ENCODE measurements around the gene DCUN1D4. TPM values are rescaled to one million over a fixed set of nuclear protein-coding genes. Genes with fewer than 3 reads are reported as not detected.

Gene DCUN1D4
- total RNA-seq (2014; rRNA removed; shearing (Covaris generic)), result 22.7 and 28.8 TPM in 2 replicates

GRCh38 chr4:51842554-51843308 is at the start of gene DCUN1D4:
TSS of gene DCUN1D4 (plus strand) at chr4:51843153. CDS start at chr4:51843243, 90 bp downstream.
- peak; percentile 99 for DNase-seq (ENCODE audit: low spot score)

- DNase-seq (ENCODE audit: low spot score), result no peak
Measured at GRCh38 chr4:51820443-51821234, 22.3 kb upstream of the DCUN1D4 start.

- DNase-seq (ENCODE audit: low spot score), result no peak
Measured at GRCh38 chr4:51825341-51825740, 17.6 kb upstream of the DCUN1D4 start.

GRCh38 chr4:51830156-51830720 is 12.7 kb upstream of the DCUN1D4 start:
- no peak for DNase-seq (ENCODE audit: low spot score)

GRCh38 chr4:51831133-51831532 is 11.8 kb upstream of the DCUN1D4 start:
- DNase-seq (ENCODE audit: low spot score), result peak; percentile 78

GRCh38 chr4:51833236-51833635 is 9.7 kb upstream of the DCUN1D4 start:
- no peak for DNase-seq (ENCODE audit: low spot score)

GRCh38 chr4:51835079-51835478 is 7.9 kb upstream of the DCUN1D4 start:
- no peak for DNase-seq (ENCODE audit: low spot score)

- no peak for DNase-seq (ENCODE audit: low spot score)
Measured at GRCh38 chr4:51835855-51836254, 7.1 kb upstream of the DCUN1D4 start.

- no peak for DNase-seq (ENCODE audit: low spot score)
Measured at GRCh38 chr4:51836549-51836948, 6.4 kb upstream of the DCUN1D4 start.

GRCh38 chr4:51840781-51841180 is 2.2 kb upstream of the DCUN1D4 start:
- no peak for DNase-seq (ENCODE audit: low spot score)

GRCh38 chr4:51842167-51842553 is 793 bp upstream of the DCUN1D4 start:
- DNase-seq (ENCODE audit: low spot score), result no peak

GRCh38 chr4:51843309-51844152 is 578 bp downstream of the DCUN1D4 start:
- DNase-seq (ENCODE audit: low spot score), result peak; percentile 38

GRCh38 chr4:51844153-51845054 is 1.5 kb downstream of the DCUN1D4 start:
- DNase-seq (ENCODE audit: low spot score), result peak; percentile 93

GRCh38 chr4:51845055-51845426 is 2.1 kb downstream of the DCUN1D4 start:
- no peak for DNase-seq (ENCODE audit: low spot score)

- no peak for DNase-seq (ENCODE audit: low spot score)
Measured at GRCh38 chr4:51845711-51846110, 2.8 kb downstream of the DCUN1D4 start.

- DNase-seq (ENCODE audit: low spot score), result no peak
Measured at GRCh38 chr4:51849430-51849829, 6.5 kb downstream of the DCUN1D4 start.

GRCh38 chr4:51850294-51850693 is 7.3 kb downstream of the DCUN1D4 start:
- no peak for DNase-seq (ENCODE audit: low spot score)

- no peak for DNase-seq (ENCODE audit: low spot score)
Measured at GRCh38 chr4:51851090-51851936, 8.4 kb downstream of the DCUN1D4 start.

- DNase-seq (ENCODE audit: low spot score), result no peak
Measured at GRCh38 chr4:51851937-51852290, 9.0 kb downstream of the DCUN1D4 start.

Data from HT-29 (cell line).